GM12891 (cell line): Measurements from ENCODE around the gene GRIFIN.

Source experiments
- PAX5 ChIP-seq: IDR thresholded peaks from 2 replicates; pipeline ENCODE4 v1.6.1; 2011; ENCODE audit warnings: low read length, moderate library complexity, mild to moderate bottlenecking; ENCODE audit not compliant: insufficient read depth, severe bottlenecking
- POLR2A ChIP-seq: IDR thresholded peaks from 2 replicates; pipeline ENCODE4 v1.6.1; 2011; ENCODE audit warnings: low read depth, low read length, control low read depth
- POLR2AphosphoS5 ChIP-seq: IDR thresholded peaks from 2 replicates; pipeline ENCODE4 v1.6.1; 2011; ENCODE audit warnings: low read depth, low read length, control low read depth
- POU2F2 ChIP-seq: IDR thresholded peaks from 2 replicates; pipeline ENCODE4 v1.6.1; 2011; ENCODE audit warnings: low read depth, mild to moderate bottlenecking, control low read depth, low read length, moderate library complexity
- TAF1 ChIP-seq: IDR thresholded peaks from 2 replicates; pipeline ENCODE4 v1.6.1; 2011; ENCODE audit warnings: low read depth, low read length, control low read depth

GRCh38 chr7:2517678-2518507 lies 41.7 kb upstream of the GRIFIN start:
- TF ChIP-seq POLR2A, result no peak
- TF ChIP-seq TAF1, result no peak
- TF ChIP-seq POLR2AphosphoS5, result no peak
- TF ChIP-seq PAX5, result no peak
- no peak for TF ChIP-seq POU2F2
